ENCODE measurements around the gene DDX24.

DNA sequence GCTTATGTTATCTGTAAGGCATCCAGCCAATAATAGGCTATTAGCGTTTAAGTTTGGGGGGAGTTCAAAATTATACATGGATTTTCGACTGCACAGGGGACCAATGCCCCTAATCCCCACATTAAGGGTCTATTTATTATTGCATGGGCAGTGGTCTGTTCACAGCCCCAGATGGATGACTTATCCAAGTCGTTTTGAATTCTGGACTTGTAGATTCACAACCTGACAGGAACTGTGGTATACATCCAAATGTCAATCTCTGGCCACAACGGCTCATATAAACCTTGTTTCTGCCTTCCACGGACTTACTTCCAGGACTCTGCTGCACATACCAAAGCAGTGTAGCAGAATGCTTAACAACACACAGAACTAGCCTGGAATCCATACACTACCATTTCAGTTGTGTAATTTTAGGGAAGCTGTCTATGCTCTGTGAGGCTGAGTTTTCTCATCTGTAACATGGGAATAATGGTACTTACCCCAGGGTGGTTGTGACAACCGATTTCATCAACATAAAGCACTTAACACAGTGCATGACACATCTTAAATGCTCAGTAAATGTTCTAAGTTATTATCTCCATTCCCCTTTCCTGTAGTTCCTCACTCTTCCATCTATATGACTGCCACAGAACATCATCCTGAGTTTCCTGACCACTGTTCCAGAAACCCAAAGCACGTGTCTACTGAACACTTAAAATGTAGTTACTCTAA is 3.7 kb downstream of the DDX24 start:
- TF ChIP-seq POLR2AphosphoS5 (IDR thresholded peaks at IDR 0.05; ENCODE audit: borderline replicate concordance, low read depth, low read length) (no peak), EZH2 (IDR thresholded peaks at IDR 0.05) (no peak)

All from SK-N-MC (cell line).